Natural killer cell (primary cell): ENCODE measurements around the gene SNAP29. TPM values are rescaled to one million over a fixed set of nuclear protein-coding genes. Genes with fewer than 3 reads are reported as not detected.

Source experiments
- ATAC-seq, 3 donors: fragments of 150-1000 bp in 2 of 3; fragments of 200-7000 bp in 1 of 3; cut with Tn5 transposase; 1 replicate in 1 of 3; 2 replicates in 2 of 3; pipeline ENCODE4 v1.10.0; 2021; ENCODE audit warnings: mild to moderate bottlenecking in 2 of 3, moderate library complexity in 2 of 3
- DNase-seq, 2 donors: peaks; one replicate each; pipeline versions ENCODE4 v3.0.0 to v3.0.0-alpha.2; 2013 to 2021; ENCODE audit warnings: mixed read lengths in 1 of 2
- H3K27ac ChIP-seq: one replicate; pipeline ENCODE4 v1.5.1; 2013; ENCODE audit warnings: mild to moderate bottlenecking, low read length
- H3K27me3 ChIP-seq: one replicate; pipeline ENCODE4 v1.6.1; 2013; ENCODE audit warnings: low read length; ENCODE audit not compliant: control insufficient read depth, insufficient read depth
- H3K36me3 ChIP-seq: one replicate; pipeline ENCODE4 v1.6.1; 2013; ENCODE audit warnings: low read length; ENCODE audit not compliant: control insufficient read depth, insufficient read depth
- H3K4me1 ChIP-seq: one replicate; pipeline ENCODE4 v1.6.1; 2013; ENCODE audit warnings: low read length; ENCODE audit not compliant: control insufficient read depth, insufficient read depth
- H3K4me3 ChIP-seq: one replicate; pipeline ENCODE4 v1.5.1; 2013; ENCODE audit warnings: low read length
- H3K9me3 ChIP-seq: one replicate; pipeline ENCODE4 v1.6.1; 2013; ENCODE audit warnings: low read length; ENCODE audit not compliant: control insufficient read depth, insufficient read depth
- H3K27ac Mint-ChIP-seq, 2 donors: one replicate each; pipeline ENCODE4 v1.8.0; 2022; ENCODE audit warnings: mild to moderate bottlenecking in 2 of 2, mixed read lengths in 2 of 2, moderate library complexity in 1 of 2
- H3K27me3 Mint-ChIP-seq, 2 donors: one replicate each; pipeline ENCODE4 v1.8.0; 2022; ENCODE audit warnings: low read depth in 2 of 2, mixed read lengths in 2 of 2
- H3K36me3 Mint-ChIP-seq: one replicate; pipeline ENCODE4 v1.8.0; 2022; ENCODE audit warnings: mixed read lengths
- H3K4me1 Mint-ChIP-seq, 2 donors: one replicate each; pipeline ENCODE4 v1.8.0; 2022; ENCODE audit warnings: mixed read lengths in 2 of 2
- H3K4me3 Mint-ChIP-seq: one replicate; pipeline ENCODE4 v1.8.0; 2022; ENCODE audit warnings: mild to moderate bottlenecking, moderate library complexity, mixed read lengths
- H3K9me3 Mint-ChIP-seq, 2 donors: one replicate each; pipeline ENCODE4 v1.8.0; 2022; ENCODE audit warnings: mixed read lengths in 2 of 2
- CTCF ChIP-seq: fragments of 200-600 bp; IDR thresholded peaks from one replicate; pipeline ENCODE4 v1.8.0; 2022; ENCODE audit warnings: antibody characterized with exemption
- WGBS: methylation state at CpG from one replicate; pipeline ENCODE4 v1.1.7; 2013; ENCODE audit warnings: missing lambda C conversion rate; ENCODE audit not compliant: insufficient coverage; 5-methylcytosine and 5-hydroxymethylcytosine counted together
- intact Hi-C: fragments of 100-400 bp; cut with micrococcal nuclease; formaldehyde crosslinking; loops from one replicate; pipeline ENCODE4 v1.14.2; 2022
- total RNA-seq, 4 donors: library from RNA; stranded (reverse); fragments of 120-200 nt in 1 of 4; gene quantifications; one replicate each; pipeline versions ENCODE4 v1.2.3 to v1.2.4, GENCODE V29; 2013 to 2022

SNAP29 gene
- total RNA-seq, 3 donors from 2014 or later (not counting 1 experiment from before 2014, with no cell fraction given) = 35.1 to 40.3 (median 36.8) TPM

DNA sequence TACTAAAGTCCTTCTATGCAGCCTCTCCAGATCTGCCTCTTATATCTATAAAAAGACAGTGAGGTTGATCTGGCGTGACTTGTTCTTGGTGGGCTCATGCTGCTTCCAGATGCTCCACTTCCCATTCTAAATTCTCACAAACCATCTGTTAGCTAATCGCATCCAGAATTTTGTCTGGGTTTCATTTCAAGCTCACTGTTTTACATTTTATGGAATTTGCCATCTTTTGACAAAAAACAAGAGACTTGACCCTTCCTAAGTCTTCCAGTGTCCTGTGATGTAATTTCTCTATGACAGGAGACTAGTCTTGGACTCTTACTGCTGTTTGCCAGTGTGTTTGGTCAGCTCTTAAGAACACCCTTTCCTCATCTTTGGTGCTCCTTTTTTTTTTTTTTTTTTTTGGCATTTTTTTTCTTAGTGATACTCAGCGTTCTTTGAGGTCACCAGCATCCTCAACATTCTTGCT, 81.4 kb downstream of the SNAP29 start:
- TF ChIP-seq CTCF = no peak
- peak overlapping the region in 1 of 2 donors; percentile 12 for H3K27ac Mint-ChIP-seq
- no peak overlapping the region for H3K27ac ChIP-seq
- no peaks in the 10 kb centered on the region for H3K27me3 Mint-ChIP-seq
- intact Hi-C loops = no loop called here
- no peaks in the 10 kb centered on the region for H3K27me3 ChIP-seq
- no peaks in the 10 kb centered on the region for H3K9me3 ChIP-seq
- H3K4me1 Mint-ChIP-seq = peaks cover 73 to 76% of the 10 kb centered on the region in 2 donors
- no peak for DNase-seq
- H3K36me3 Mint-ChIP-seq = no peaks in the 10 kb centered on the region
- no peaks in the 10 kb centered on the region for H3K9me3 Mint-ChIP-seq
- no peak overlapping the region for H3K4me3 ChIP-seq
- H3K36me3 ChIP-seq = peaks cover 12% of the 10 kb centered on the region
- 93% methylated on average over 2 of the region's 3 CpGs for WGBS
- H3K4me3 Mint-ChIP-seq = no peak overlapping the region
- ATAC-seq = no peak
- H3K4me1 ChIP-seq = peaks cover 15% of the 10 kb centered on the region

Other genes with a start within 250 kb of the SNAP29 start
- under 1 TPM in 1 of 3 donors, not detected in 2; 0.43 TPM for gene SERPIND1, start 84.9 kb upstream of the SNAP29 start, total RNA-seq
- gene PI4KA, start 196 bp upstream of the SNAP29 start, total RNA-seq = 100 to 1,000 TPM; 208 to 233 (median 215) TPM
- 10 to 100 TPM; 50.7 to 71.2 (median 67.4) TPM for gene CRKL, start 58.4 kb downstream of the SNAP29 start, total RNA-seq
- 1 to 10 TPM; 1.5 to 2.3 (median 2.2) TPM for gene AIFM3, start 108.2 kb downstream of the SNAP29 start, total RNA-seq
- 10 to 100 TPM; 71.9 to 85.0 (median 82.0) TPM for gene LZTR1, start 123.3 kb downstream of the SNAP29 start, total RNA-seq
- 10 to 100 TPM; 24.1 to 40.0 (median 26.8) TPM for gene THAP7, start 143.1 kb downstream of the SNAP29 start, total RNA-seq
- under 1 TPM; 0.14 to 0.93 (median 0.18) TPM for gene P2RX6, start 156.2 kb downstream of the SNAP29 start, total RNA-seq
- not detected for gene SLC7A4, start 173.6 kb downstream of the SNAP29 start, total RNA-seq
- under 1 TPM in 1 of 3 donors, not detected in 2; 0.11 TPM for gene LRRC74B, start 186.9 kb downstream of the SNAP29 start, total RNA-seq